Activated CD4-positive, alpha-beta T cell treated with anti-CD3 and anti-CD28 coated beads, Interleukin-2, amount 10 ng/mL, durations not matched to agents 7 days and 5 days (primary cell): ENCODE results near the gene CLDN2. TPM values are rescaled to one million over a fixed set of nuclear protein-coding genes. Genes with fewer than 3 reads are reported as not detected.
"Not testable (repeated sequence)": the region's sequence is repeated elsewhere in the genome, so short reads cannot be mapped to it uniquely, and the experiment has no call there.

Experiments used
- CTCF ChIA-PET: fragments of 350-600 bp; sonication (Branson Sonifier 250); formaldehyde crosslinking; loops from one replicate; lab custom pipeline; 2021; ENCODE audit warnings: antibody characterized with exemption; lab: Charles Lee
- POLR2A ChIA-PET: fragments of 350-600 bp; sonication (Branson Sonifier 250); formaldehyde crosslinking; loops from one replicate; lab custom pipeline; 2021; ENCODE audit warnings: antibody characterized with exemption; lab: Charles Lee
- DNase-seq: peaks from one replicate; pipeline ENCODE4 v3.0.0-alpha.2; 2020
- H3K27ac Mint-ChIP-seq: one replicate; pipeline ENCODE4 v1.8.0; 2021; ENCODE audit warnings: mild to moderate bottlenecking, moderate library complexity, mixed read lengths
- H3K27me3 Mint-ChIP-seq: one replicate; pipeline ENCODE4 v1.8.0; 2021; ENCODE audit warnings: mixed read lengths
- H3K36me3 Mint-ChIP-seq: one replicate; pipeline ENCODE4 v1.8.0; 2021; ENCODE audit warnings: low read depth, mixed read lengths
- H3K4me1 Mint-ChIP-seq: one replicate; pipeline ENCODE4 v1.8.0; 2021; ENCODE audit warnings: mixed read lengths
- H3K4me3 Mint-ChIP-seq: one replicate; pipeline ENCODE4 v1.8.0; 2021; ENCODE audit warnings: mild to moderate bottlenecking, moderate library complexity, mixed read lengths
- H3K9me3 Mint-ChIP-seq: one replicate; pipeline ENCODE4 v1.8.0; 2021; ENCODE audit warnings: mixed read lengths
- total RNA-seq, 2 experiments: library from RNA; stranded (reverse); gene quantifications; one replicate each; pipeline ENCODE4 v1.2.3, GENCODE V29; 2021

CLDN2 gene, protein sequence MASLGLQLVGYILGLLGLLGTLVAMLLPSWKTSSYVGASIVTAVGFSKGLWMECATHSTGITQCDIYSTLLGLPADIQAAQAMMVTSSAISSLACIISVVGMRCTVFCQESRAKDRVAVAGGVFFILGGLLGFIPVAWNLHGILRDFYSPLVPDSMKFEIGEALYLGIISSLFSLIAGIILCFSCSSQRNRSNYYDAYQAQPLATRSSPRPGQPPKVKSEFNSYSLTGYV
- not detected for total RNA-seq

DNA sequence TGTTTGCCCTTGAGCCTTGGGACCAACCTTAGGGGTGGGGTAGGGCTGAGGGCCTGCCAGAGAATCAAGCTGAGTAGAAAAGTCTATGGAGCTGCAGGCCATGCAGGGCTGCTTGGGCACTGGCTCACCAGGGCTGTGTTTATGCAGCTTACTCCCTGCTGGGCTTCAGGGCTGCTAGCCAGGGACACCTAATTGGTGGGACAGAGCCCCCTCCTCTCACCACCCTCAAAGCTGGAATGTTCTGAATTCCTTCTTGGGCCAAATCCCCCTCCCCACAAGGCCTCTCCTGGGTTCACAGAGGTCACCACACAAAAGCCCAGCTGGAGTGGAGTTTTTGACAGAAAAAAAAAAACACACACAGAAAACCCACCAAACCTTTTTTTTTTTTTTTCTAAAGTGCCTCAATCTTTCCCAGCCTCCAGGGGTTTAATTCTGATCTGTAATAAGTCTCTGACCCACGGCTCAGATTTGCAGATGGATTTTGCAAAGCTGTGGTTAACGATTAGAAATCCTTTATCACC, at the start of gene CLDN2:
CLDN2 (plus strand) TSS at position 471 of the 521 bp plus-strand sequence. CDS start 7,827 bp downstream, outside the sequence.
- no peak for DNase-seq
- CTCF ChIA-PET, result interaction anchor here (0.9 kb wide), 1 partner anchor 26 kb away, joined by 4 read pairs; no protein-coding TSS in a partner anchor
- Mint-ChIP-seq H3K9me3 (no peaks in the 10 kb centered on the region), H3K36me3 (no peaks in the 10 kb centered on the region), H3K27me3 (peaks cover 4% of the 10 kb centered on the region), H3K27ac (no peak within 1 kb of the TSS), H3K4me1 (peaks cover 10% of the 10 kb centered on the region), H3K4me3 (no peak within 1 kb of the TSS)
- POLR2A ChIA-PET, result no interaction called here

GRCh38 chrX:106872796-106873195, 47.4 kb upstream of the CLDN2 start:
- H3K9me3 Mint-ChIP-seq, DNase-seq, H3K27ac Mint-ChIP-seq, CTCF ChIA-PET, H3K4me1 Mint-ChIP-seq, H3K36me3 Mint-ChIP-seq, H3K27me3 Mint-ChIP-seq, POLR2A ChIA-PET, H3K4me3 Mint-ChIP-seq: not testable (repeated sequence)

DNA sequence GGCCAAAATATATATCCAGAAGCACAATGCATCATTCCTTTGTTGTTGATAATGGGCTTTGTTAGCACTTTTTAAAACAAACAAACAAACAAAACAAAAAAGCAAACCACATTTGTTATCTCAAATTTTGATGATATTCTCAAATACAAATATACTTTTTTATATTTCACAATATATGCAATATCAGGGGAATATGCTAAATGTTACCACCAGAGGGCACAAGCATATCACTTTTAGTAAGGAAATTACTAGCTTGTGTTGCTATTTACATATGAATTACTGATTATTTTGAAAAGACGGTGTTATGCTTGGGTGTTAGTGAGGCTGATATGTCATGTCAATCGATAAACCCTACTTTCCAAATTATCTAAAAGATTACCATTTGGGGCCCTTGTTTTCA, 46.1 kb upstream of the CLDN2 start:
- CTCF ChIA-PET, result no interaction called here
- no peak overlapping the region for H3K4me3 Mint-ChIP-seq
- DNase-seq, result no peak
- H3K36me3 Mint-ChIP-seq, result no peaks in the 10 kb centered on the region
- H3K27me3 Mint-ChIP-seq, result no peaks in the 10 kb centered on the region
- POLR2A ChIA-PET, result no interaction called here
- H3K27ac Mint-ChIP-seq, result no peak overlapping the region
- no peaks in the 10 kb centered on the region for H3K4me1 Mint-ChIP-seq
- H3K9me3 Mint-ChIP-seq, result no peaks in the 10 kb centered on the region

DNA sequence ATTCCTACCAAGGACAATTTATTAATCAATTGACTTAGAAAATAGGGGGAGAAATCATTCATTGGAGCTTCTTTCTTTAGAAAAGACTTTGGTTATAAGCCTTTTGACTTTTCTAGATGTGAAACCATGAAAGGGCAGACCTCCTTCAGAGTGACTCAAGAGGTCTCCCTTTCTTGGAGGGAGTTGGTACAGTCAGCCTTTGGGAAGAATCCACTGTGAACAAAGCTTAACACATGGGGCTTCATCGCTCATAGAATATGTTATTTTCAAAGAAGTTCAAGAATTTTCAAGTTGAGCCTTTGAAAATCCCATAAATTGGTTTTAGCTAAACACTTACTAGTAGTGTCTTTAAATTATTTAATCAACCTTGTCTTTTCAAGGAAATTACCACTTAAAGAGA, 45.1 kb upstream of the CLDN2 start:
- Mint-ChIP-seq H3K27me3 (no peaks in the 10 kb centered on the region), H3K4me3 (no peak overlapping the region), H3K36me3 (no peaks in the 10 kb centered on the region), H3K4me1 (no peaks in the 10 kb centered on the region), H3K27ac (no peak overlapping the region), H3K9me3 (no peaks in the 10 kb centered on the region)
- POLR2A ChIA-PET, result no interaction called here
- no peak for DNase-seq
- CTCF ChIA-PET, result interaction anchor here (1.0 kb wide), 1 partner anchor 23 kb away, joined by 4 read pairs; no protein-coding TSS in a partner anchor

DNA sequence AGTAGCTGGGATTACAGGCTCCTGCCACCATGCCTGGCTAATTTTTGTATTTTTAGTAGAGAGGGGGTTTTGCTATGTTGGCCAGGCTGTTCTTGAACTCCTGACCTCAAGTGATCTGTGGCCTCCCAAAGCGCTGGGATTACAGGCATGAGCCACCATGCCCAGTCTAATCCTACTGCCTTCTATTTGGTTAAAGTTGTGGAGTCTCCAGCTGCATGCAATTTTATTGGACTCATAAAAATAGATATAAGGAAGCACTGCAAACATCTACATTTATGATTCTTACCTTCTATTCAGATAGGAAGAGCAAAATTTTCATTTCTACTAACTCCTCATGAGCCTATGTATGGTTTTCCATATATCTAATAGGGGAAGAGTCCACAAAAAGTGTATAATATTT, 30.7 kb upstream of the CLDN2 start:
- no peak overlapping the region for H3K4me3 Mint-ChIP-seq
- POLR2A ChIA-PET, result no interaction called here
- H3K27ac Mint-ChIP-seq, result no peak overlapping the region
- no peak for DNase-seq
- H3K4me1 Mint-ChIP-seq, result no peaks in the 10 kb centered on the region
- H3K27me3 Mint-ChIP-seq, result peaks cover 3% of the 10 kb centered on the region
- CTCF ChIA-PET, result no interaction called here
- no peaks in the 10 kb centered on the region for H3K36me3 Mint-ChIP-seq
- no peaks in the 10 kb centered on the region for H3K9me3 Mint-ChIP-seq

- Mint-ChIP-seq H3K9me3 (no peaks in the 10 kb centered on the region), H3K27me3 (peaks cover 3% of the 10 kb centered on the region), H3K27ac (no peak overlapping the region), H3K4me1 (no peaks in the 10 kb centered on the region), H3K4me3 (no peak overlapping the region), H3K36me3 (no peaks in the 10 kb centered on the region)
- POLR2A ChIA-PET, result no interaction called here
- DNase-seq, result no peak
- CTCF ChIA-PET, result no interaction called here
Observed at GRCh38 chrX:106891762-106892460, 28.3 kb upstream of the CLDN2 start.

- Mint-ChIP-seq H3K9me3 (no peaks in the 10 kb centered on the region), H3K27ac (no peak overlapping the region), H3K36me3 (no peaks in the 10 kb centered on the region), H3K4me1 (no peaks in the 10 kb centered on the region), H3K4me3 (no peak overlapping the region), H3K27me3 (peaks cover 1% of the 10 kb centered on the region)
- peak; percentile 57 for DNase-seq
- ChIA-PET CTCF (interaction anchor here (0.6 to 1.9 kb wide), 4 partner anchors 9 to 791 kb away, joined by 3 to 5 read pairs (median 4); partner anchors contain the start of genes CLDN2 and RIPPLY1), POLR2A (no interaction called here)
Observed at GRCh38 chrX:106894392-106894909, 25.8 kb upstream of the CLDN2 start.

- H3K27ac Mint-ChIP-seq, result no peak overlapping the region
- no peaks in the 10 kb centered on the region for H3K4me1 Mint-ChIP-seq
- no peak for DNase-seq
- H3K36me3 Mint-ChIP-seq, result no peaks in the 10 kb centered on the region
- no peaks in the 10 kb centered on the region for H3K9me3 Mint-ChIP-seq
- ChIA-PET POLR2A (no interaction called here), CTCF (interaction anchor here (0.9 to 1.9 kb wide), 3 partner anchors 8 to 25 kb away, joined by 3 to 5 read pairs (median 4); partner anchors contain the start of genes CLDN2 and RIPPLY1)
- H3K4me3 Mint-ChIP-seq, result no peak overlapping the region
- H3K27me3 Mint-ChIP-seq, result no peaks in the 10 kb centered on the region
Observed at GRCh38 chrX:106894978-106895452, 25.2 kb upstream of the CLDN2 start.

DNA sequence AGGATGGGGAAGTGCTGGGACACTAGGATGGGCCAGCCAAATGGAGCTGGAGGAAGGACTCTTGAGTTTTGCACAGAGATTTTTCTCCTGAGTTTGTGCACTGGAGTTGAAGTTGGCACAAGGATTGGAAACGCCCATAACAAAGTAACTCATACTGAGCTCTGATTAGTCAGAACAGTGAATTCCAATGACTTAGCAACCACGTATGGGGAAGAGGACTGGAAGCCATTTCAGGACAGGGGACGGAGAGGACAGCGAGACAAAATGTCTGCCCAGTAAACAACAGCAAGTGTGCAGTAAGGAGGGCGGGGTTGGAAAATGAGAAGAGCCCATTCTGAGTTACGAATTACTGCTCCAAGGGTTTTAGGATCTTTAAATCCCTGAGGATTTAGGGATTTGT, 22.9 kb upstream of the CLDN2 start:
- H3K4me1 Mint-ChIP-seq, result no peaks in the 10 kb centered on the region
- no peak overlapping the region for H3K27ac Mint-ChIP-seq
- H3K36me3 Mint-ChIP-seq, result no peaks in the 10 kb centered on the region
- DNase-seq, result no peak
- H3K27me3 Mint-ChIP-seq, result no peaks in the 10 kb centered on the region
- ChIA-PET POLR2A (no interaction called here), CTCF (interaction anchor here (0.7 to 1.2 kb wide), 2 partner anchors 30 to 933 kb away, joined by 3 read pairs; no protein-coding TSS in a partner anchor)
- no peak overlapping the region for H3K4me3 Mint-ChIP-seq
- no peaks in the 10 kb centered on the region for H3K9me3 Mint-ChIP-seq

DNA sequence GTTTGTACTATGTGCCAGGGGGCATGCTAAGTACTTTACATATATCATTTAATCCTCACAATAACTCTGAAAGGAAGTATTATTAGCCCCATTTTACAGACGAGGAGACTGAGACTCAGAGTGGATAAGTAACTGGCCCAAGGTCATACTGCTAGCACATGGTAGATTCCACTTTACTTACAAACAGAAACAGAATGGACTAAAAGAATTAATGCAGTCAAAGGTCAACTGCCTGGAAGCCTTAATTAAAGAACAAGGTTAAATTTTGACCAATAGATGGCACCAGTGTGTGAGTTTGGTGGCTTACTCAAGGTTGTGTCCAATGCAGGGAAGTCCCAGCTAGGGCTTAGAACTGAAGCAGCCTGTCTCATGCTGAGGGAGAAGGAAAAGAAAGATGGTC, 21.7 kb upstream of the CLDN2 start:
- POLR2A ChIA-PET, result no interaction called here
- no peaks in the 10 kb centered on the region for H3K36me3 Mint-ChIP-seq
- CTCF ChIA-PET, result interaction anchor here (0.6 to 1.5 kb wide), 3 partner anchors 11 to 45 kb away, joined by 3 to 4 read pairs (median 3); no protein-coding TSS in a partner anchor
- no peaks in the 10 kb centered on the region for H3K9me3 Mint-ChIP-seq
- no peak overlapping the region for H3K4me3 Mint-ChIP-seq
- peak; percentile 14 for DNase-seq
- H3K4me1 Mint-ChIP-seq, result no peaks in the 10 kb centered on the region
- no peak overlapping the region for H3K27ac Mint-ChIP-seq
- no peaks in the 10 kb centered on the region for H3K27me3 Mint-ChIP-seq

- ChIA-PET POLR2A (no interaction called here), CTCF (interaction anchor here (1.5 kb wide), 1 partner anchor 24 kb away, joined by 4 read pairs; no protein-coding TSS in a partner anchor)
- H3K9me3 Mint-ChIP-seq, result no peaks in the 10 kb centered on the region
- no peaks in the 10 kb centered on the region for H3K27me3 Mint-ChIP-seq
- no peak overlapping the region for H3K4me3 Mint-ChIP-seq
- H3K4me1 Mint-ChIP-seq, result no peaks in the 10 kb centered on the region
- no peak overlapping the region for H3K27ac Mint-ChIP-seq
- no peaks in the 10 kb centered on the region for H3K36me3 Mint-ChIP-seq
- no peak for DNase-seq
Observed at GRCh38 chrX:106899276-106899675, 20.9 kb upstream of the CLDN2 start.

- ChIA-PET POLR2A (no interaction called here), CTCF (no interaction called here)
- Mint-ChIP-seq H3K4me3 (no peak overlapping the region), H3K4me1 (no peaks in the 10 kb centered on the region), H3K27ac (no peak overlapping the region), H3K9me3 (no peaks in the 10 kb centered on the region), H3K27me3 (no peaks in the 10 kb centered on the region), H3K36me3 (no peaks in the 10 kb centered on the region)
- no peak for DNase-seq
Observed at GRCh38 chrX:106899841-106900240, 20.4 kb upstream of the CLDN2 start.

- H3K27ac Mint-ChIP-seq, result no peak overlapping the region
- no peaks in the 10 kb centered on the region for H3K27me3 Mint-ChIP-seq
- no peak for DNase-seq
- H3K36me3 Mint-ChIP-seq, result no peaks in the 10 kb centered on the region
- POLR2A ChIA-PET, result no interaction called here
- CTCF ChIA-PET, result interaction anchor here (0.6 to 1.5 kb wide), 2 partner anchors 9 to 62 kb away, joined by 3 to 5 read pairs; no protein-coding TSS in a partner anchor
- H3K9me3 Mint-ChIP-seq, result no peaks in the 10 kb centered on the region
- H3K4me1 Mint-ChIP-seq, result no peaks in the 10 kb centered on the region
- no peak overlapping the region for H3K4me3 Mint-ChIP-seq
Observed at GRCh38 chrX:106901341-106901740, 18.9 kb upstream of the CLDN2 start.
